OCI-LY3 (cell line): ENCODE results near the gene DEGS1.

Experiments
- H2AFZ ChIP-seq: fragments of 200-600, 300-600 bp; shearing (Covaris generic); 2 replicates; pipeline ENCODE4 v1.6.0; 2014; ENCODE audit warnings: antibody characterized with exemption, low read depth, low read length
- H3K27ac ChIP-seq: fragments of 200-600, 300-600 bp; sonication (generic); 2 replicates; pipeline ENCODE4 v1.5.1; 2014; ENCODE audit warnings: mild to moderate bottlenecking, low read length, moderate library complexity, mixed read lengths
- H3K27me3 ChIP-seq: fragments of 200-600, 300-600 bp; sonication (generic); 2 replicates; pipeline ENCODE4 v1.6.1; 2014; ENCODE audit warnings: low read depth, low read length, mixed read lengths
- H3K36me3 ChIP-seq: fragments of 200-600, 300-600 bp; sonication (generic); replicated peaks from 2 replicates; pipeline ENCODE3; 2014; ENCODE audit warnings: low read depth, low read length, mixed read lengths
- H3K4me1 ChIP-seq: fragments of 300-600, 200-600 bp; sonication (generic); 2 replicates; pipeline ENCODE4 v1.6.1; 2014; ENCODE audit warnings: low read length, mixed read lengths
- H3K4me2 ChIP-seq: fragments of 200-600, 300-600 bp; sonication (generic); 2 replicates; pipeline ENCODE4 v1.6.1; 2014; ENCODE audit warnings: low read length, mixed read lengths
- H3K4me3 ChIP-seq: fragments of 300-600, 200-600 bp; sonication (generic); 2 replicates; pipeline ENCODE4 v1.5.1; 2014; ENCODE audit warnings: antibody characterized with exemption, mild to moderate bottlenecking, low read length, moderate library complexity
- H3K79me2 ChIP-seq: fragments of 300-600, 200-600 bp; shearing (Covaris generic); 2 replicates; pipeline ENCODE4 v1.6.1; 2014; ENCODE audit warnings: mild to moderate bottlenecking, low read length, mixed read lengths
- H3K9ac ChIP-seq: fragments of 300-600, 200-600 bp; shearing (Covaris generic); 2 replicates; pipeline ENCODE4 v1.6.0; 2014; ENCODE audit warnings: mild to moderate bottlenecking, low read length, moderate library complexity
- H3K9me3 ChIP-seq: fragments of 200-600, 300-600 bp; shearing (Covaris generic); 2 replicates; pipeline ENCODE4 v1.6.1; 2014; ENCODE audit warnings: low read length, mixed read lengths; ENCODE audit not compliant: insufficient read depth
- H4K20me1 ChIP-seq: fragments of 200-600, 300-600 bp; sonication (generic); 2 replicates; pipeline ENCODE4 v1.6.1; 2016; ENCODE audit warnings: low read length, mixed read lengths; ENCODE audit not compliant: insufficient read depth
- CTCF ChIP-seq: fragments of 200-600, 300-600 bp; sonication (generic); IDR thresholded peaks from 2 replicates; pipeline ENCODE4 v1.5.1; 2014; ENCODE audit warnings: antibody characterized with exemption, low read length, low read depth
- EZH2phosphoT487 ChIP-seq: fragments of 200-600 bp; shearing (Covaris generic); IDR thresholded peaks from 2 replicates; pipeline ENCODE4 v1.6.1; 2018; ENCODE audit warnings: antibody characterized with exemption, mixed run types, low read depth

Gene DEGS1

GRCh38 chr1:224192082-224192788, 9.2 kb downstream of the DEGS1 start:
- Histone ChIP-seq H3K4me2 (peak overlapping the region; percentile 54), H3K79me2 (peaks cover 45% of the 10 kb centered on the region), H3K9me3 (no peaks in the 10 kb centered on the region), H3K4me1 (peaks cover 52% of the 10 kb centered on the region), H2AFZ (no peak overlapping the region), H3K9ac (0 out of 2 replicates have a peak overlapping the region, but pooled peaks have one; percentile 5), H3K36me3 (peaks cover 47% of the 10 kb centered on the region), H4K20me1 (peaks cover 38% of the 10 kb centered on the region), H3K27ac (peak overlapping the region; percentile 72), H3K4me3 (peak overlapping the region; percentile 13; the same call in 1 of the 2 replicates), H3K27me3 (no peaks in the 10 kb centered on the region)
- TF ChIP-seq CTCF (no peak), EZH2phosphoT487 (no peak)

GRCh38 chr1:224193319-224193966, 10.4 kb downstream of the DEGS1 start:
- Histone ChIP-seq H3K9me3 (no peaks in the 10 kb centered on the region), H3K4me3 (no peak overlapping the region), H4K20me1 (peaks cover 27% of the 10 kb centered on the region), H3K36me3 (peaks cover 37% of the 10 kb centered on the region), H3K4me1 (peaks cover 49% of the 10 kb centered on the region), H3K9ac (no peak overlapping the region), H3K79me2 (peaks cover 33% of the 10 kb centered on the region), H3K4me2 (0 out of 2 replicates have a peak overlapping the region, but pooled peaks have one; percentile 15), H3K27me3 (no peaks in the 10 kb centered on the region), H2AFZ (no peak overlapping the region), H3K27ac (0 out of 2 replicates have a peak overlapping the region, but pooled peaks have one; percentile 2)
- TF ChIP-seq CTCF (no peak), EZH2phosphoT487 (no peak)

- Histone ChIP-seq H3K9ac (no peak overlapping the region), H3K4me1 (peaks cover 37% of the 10 kb centered on the region), H3K27ac (no peak overlapping the region), H3K9me3 (no peaks in the 10 kb centered on the region), H3K4me3 (no peak overlapping the region), H3K36me3 (peaks cover 22% of the 10 kb centered on the region), H4K20me1 (peaks cover 5% of the 10 kb centered on the region), H2AFZ (no peak overlapping the region), H3K4me2 (no peak overlapping the region), H3K79me2 (0 out of 2 replicates have a peak, but pooled peaks cover 3% of the 10 kb centered on the region), H3K27me3 (no peaks in the 10 kb centered on the region)
- no peak for TF ChIP-seq EZH2phosphoT487
- TF ChIP-seq CTCF = no peak
These were observed 14.0 kb downstream of the DEGS1 start for GRCh38 chr1:224196813-224197600.

- H3K9me3 ChIP-seq = no peaks in the 10 kb centered on the region
- no peak overlapping the region for H3K27ac ChIP-seq
- TF ChIP-seq EZH2phosphoT487 (no peak), CTCF (no peak)
These were observed 15.5 kb downstream of the DEGS1 start for GRCh38 chr1:224198572-224198971.

More at GRCh38 chr1:224198572-224198971, 15.5 kb downstream of the DEGS1 start:
- no peak overlapping the region for H3K4me3 ChIP-seq
- H3K4me2 ChIP-seq = no peak overlapping the region
- H3K36me3 ChIP-seq = peaks cover 10% of the 10 kb centered on the region
- no peak overlapping the region for H3K9ac ChIP-seq
- peaks cover 33% of the 10 kb centered on the region for H3K4me1 ChIP-seq
- no peaks in the 10 kb centered on the region for H3K79me2 ChIP-seq
- H4K20me1 ChIP-seq = no peaks in the 10 kb centered on the region
- H2AFZ ChIP-seq = no peak overlapping the region
- no peaks in the 10 kb centered on the region for H3K27me3 ChIP-seq
